HG02885 (cell line): ENCODE measurements around the gene GGT6.

Experiments used
- ATAC-seq: cut with Tn5 transposase; IDR thresholded peaks from one replicate; pipeline ENCODE4 v1.9.1; 2021; ENCODE audit warnings: mild to moderate bottlenecking; ENCODE audit not compliant: unreplicated experiment, poor library complexity

Gene GGT6

GRCh38 chr17:4541328-4542002 lies 18.9 kb downstream of the GGT6 start:
- ATAC-seq = no peak

- ATAC-seq = no peak
Observed at GRCh38 chr17:4540687-4541327, 19.6 kb downstream of the GGT6 start.

GRCh38 chr17:4540224-4540651 lies 20.1 kb downstream of the GGT6 start:
- no peak for ATAC-seq

GRCh38 chr17:4539576-4540223 lies 20.7 kb downstream of the GGT6 start:
- no peak for ATAC-seq

- no peak for ATAC-seq
Observed at GRCh38 chr17:4539025-4539424, 21.4 kb downstream of the GGT6 start.

GRCh38 chr17:4538236-4539002 lies 22.0 kb downstream of the GGT6 start:
- ATAC-seq = no peak

GRCh38 chr17:4537451-4538235 lies 22.7 kb downstream of the GGT6 start:
- ATAC-seq = no peak

- no peak for ATAC-seq
Observed at GRCh38 chr17:4536742-4537411, 23.5 kb downstream of the GGT6 start.

- no peak for ATAC-seq
Observed at GRCh38 chr17:4536259-4536741, 24.1 kb downstream of the GGT6 start.

- no peak for ATAC-seq
Observed at GRCh38 chr17:4535667-4536258, 24.6 kb downstream of the GGT6 start.

GRCh38 chr17:4534928-4535666 lies 25.3 kb downstream of the GGT6 start:
- no peak for ATAC-seq

GRCh38 chr17:4534515-4534914 lies 25.9 kb downstream of the GGT6 start:
- ATAC-seq = no peak

- no peak for ATAC-seq
Observed at GRCh38 chr17:4533523-4534504, 26.6 kb downstream of the GGT6 start.

GRCh38 chr17:4532860-4533522 lies 27.4 kb downstream of the GGT6 start:
- ATAC-seq = no peak

- ATAC-seq = no peak
Observed at GRCh38 chr17:4531988-4532736, 28.2 kb downstream of the GGT6 start.
